Mesendoderm (in vitro differentiated cells): ENCODE results near the gene NBEAL1.
"Not testable (repeated sequence)": the region's sequence is repeated elsewhere in the genome, so short reads cannot be mapped to it uniquely, and the experiment has no call there.

ENCODE experiments used
- DNase-seq: peaks from one replicate; pipeline ENCODE4 v3.0.0; 2013
- H2AK5ac ChIP-seq: 2 replicates; pipeline ENCODE4 v1.6.1; 2013; ENCODE audit warnings: low read length, inconsistent platforms
- H2BK120ac ChIP-seq: 2 replicates; pipeline ENCODE4 v1.6.1; 2013; ENCODE audit warnings: low read depth, mild to moderate bottlenecking, low read length, moderate library complexity, mixed read lengths
- H2BK15ac ChIP-seq: replicated peaks from 2 replicates; pipeline ENCODE4 v1.6.1; 2013; ENCODE audit warnings: low read depth, mild to moderate bottlenecking, moderate library complexity
- H2BK5ac ChIP-seq: 2 replicates; pipeline ENCODE4 v1.6.1; 2013; ENCODE audit warnings: low read length, inconsistent platforms
- H3K18ac ChIP-seq: 2 replicates; pipeline ENCODE4 v1.6.1; 2013; ENCODE audit warnings: mild to moderate bottlenecking, low read length, mixed read lengths
- H3K23ac ChIP-seq: one replicate; pipeline ENCODE4 v1.6.1; 2013; ENCODE audit warnings: low read length
- H3K27ac ChIP-seq: 2 replicates; pipeline ENCODE4 v1.5.1; 2013; ENCODE audit warnings: low read depth, mild to moderate bottlenecking, inconsistent platforms, low read length, moderate library complexity
- H3K27me3 ChIP-seq: 2 replicates; pipeline ENCODE4 v1.6.1; 2013; ENCODE audit warnings: low read length, control low read depth, mild to moderate bottlenecking, inconsistent platforms; ENCODE audit not compliant: insufficient read depth, poor library complexity
- H3K36me3 ChIP-seq: 2 replicates; pipeline ENCODE4 v1.6.1; 2013; ENCODE audit warnings: low read length, inconsistent platforms; ENCODE audit not compliant: control insufficient read depth, insufficient read depth
- H3K4ac ChIP-seq: one replicate; pipeline ENCODE4 v1.6.1; 2013; ENCODE audit warnings: low read depth, mild to moderate bottlenecking, low read length, moderate library complexity
- H3K4me1 ChIP-seq: 2 replicates; pipeline ENCODE4 v1.6.1; 2013; ENCODE audit warnings: low read depth, low read length, inconsistent platforms; ENCODE audit not compliant: control insufficient read depth
- H3K4me2 ChIP-seq: 2 replicates; pipeline ENCODE4 v1.6.1; 2013; ENCODE audit warnings: low read length
- H3K4me3 ChIP-seq: 2 replicates; pipeline ENCODE4 v1.5.1; 2013; ENCODE audit warnings: mild to moderate bottlenecking, low read length
- H3K56ac ChIP-seq: one replicate; pipeline ENCODE4 v1.6.1; 2013; ENCODE audit warnings: low read length
- H3K79me1 ChIP-seq: 2 replicates; pipeline ENCODE4 v1.6.1; 2013; ENCODE audit warnings: low read length, inconsistent platforms
- H3K79me2 ChIP-seq: 2 replicates; pipeline ENCODE4 v1.6.1; 2013; ENCODE audit warnings: mild to moderate bottlenecking, low read length; ENCODE audit not compliant: control insufficient read depth, insufficient read depth
- H3K9ac ChIP-seq: 2 replicates; pipeline ENCODE4 v1.6.1; 2013; ENCODE audit warnings: low read length, inconsistent platforms
- H4K5ac ChIP-seq: one replicate; pipeline ENCODE4 v1.6.1; 2013; ENCODE audit warnings: low read length
- H4K8ac ChIP-seq: one replicate; pipeline ENCODE4 v1.6.1; 2013; ENCODE audit warnings: low read depth, mild to moderate bottlenecking, control low read depth, low read length, moderate library complexity
- WGBS: extraction: QIAGEN DNeasy Blood & Tissue Kit; methylation state at CpG from one replicate; pipeline ENCODE4 v1.1.7; 2013; ENCODE audit warnings: low lambda C conversion rate, missing lambda C conversion rate; ENCODE audit not compliant: insufficient coverage; ENCODE audit errors: extremely low coverage; 5-methylcytosine and 5-hydroxymethylcytosine counted together

The NBEAL1 gene

GRCh38 chr2:202989749-202990148 is 24.9 kb upstream of the NBEAL1 start:
- Histone ChIP-seq H3K4ac (no peak overlapping the region), H3K79me2 (no peaks in the 10 kb centered on the region), H2AK5ac (no peak overlapping the region), H2BK15ac (no peak overlapping the region), H3K36me3 (no peaks in the 10 kb centered on the region), H2BK120ac (no peak overlapping the region), H4K5ac (no peak overlapping the region), H3K27me3 (no peaks in the 10 kb centered on the region), H3K27ac (no peak overlapping the region), H3K4me3 (no peak overlapping the region), H3K9ac (no peak overlapping the region), H3K23ac (no peak overlapping the region), H3K79me1 (no peaks in the 10 kb centered on the region), H2BK5ac (no peak overlapping the region), H4K8ac (no peak overlapping the region), H3K4me2 (no peak overlapping the region), H3K56ac (no peak overlapping the region), H3K4me1 (no peaks in the 10 kb centered on the region), H3K18ac (no peak overlapping the region)
- WGBS = no CpG with 5 or more reads among the region's 1 CpG
- DNase-seq = no peak

- no peak overlapping the region for H3K4me2 ChIP-seq
- DNase-seq = no peak
- no peak overlapping the region for H4K5ac ChIP-seq
- no peaks in the 10 kb centered on the region for H3K27me3 ChIP-seq
- no peaks in the 10 kb centered on the region for H3K79me2 ChIP-seq
- WGBS = no CpG with 5 or more reads among the region's 3 CpGs
- H3K9ac ChIP-seq = no peak overlapping the region
- H3K4me3 ChIP-seq = no peak overlapping the region
- H2BK5ac ChIP-seq = no peak overlapping the region
- H4K8ac ChIP-seq = no peak overlapping the region
- H3K4ac ChIP-seq = no peak overlapping the region
- H3K4me1 ChIP-seq = no peaks in the 10 kb centered on the region
- no peak overlapping the region for H2AK5ac ChIP-seq
- no peak overlapping the region for H3K23ac ChIP-seq
- H2BK15ac ChIP-seq = no peak overlapping the region
- H3K56ac ChIP-seq = no peak overlapping the region
- H2BK120ac ChIP-seq = no peak overlapping the region
- no peaks in the 10 kb centered on the region for H3K36me3 ChIP-seq
- H3K18ac ChIP-seq = no peak overlapping the region
- H3K27ac ChIP-seq = no peak overlapping the region
- no peaks in the 10 kb centered on the region for H3K79me1 ChIP-seq
These were observed 24.2 kb upstream of the NBEAL1 start for GRCh38 chr2:202990501-202990900.

GRCh38 chr2:202997113-202997512 is 17.6 kb upstream of the NBEAL1 start:
- not testable (repeated sequence) for H3K4ac ChIP-seq, H3K56ac ChIP-seq, H3K4me2 ChIP-seq, H3K36me3 ChIP-seq, H3K27ac ChIP-seq, H2BK120ac ChIP-seq, H3K4me3 ChIP-seq, H3K79me1 ChIP-seq, H4K5ac ChIP-seq, H2AK5ac ChIP-seq, H3K79me2 ChIP-seq, DNase-seq, H3K9ac ChIP-seq, H3K27me3 ChIP-seq, H2BK15ac ChIP-seq, H3K18ac ChIP-seq, H4K8ac ChIP-seq, H2BK5ac ChIP-seq, H3K4me1 ChIP-seq, H3K23ac ChIP-seq
- no CpG with 5 or more reads among the region's 3 CpGs for WGBS

GRCh38 chr2:203002054-203002821 is 12.4 kb upstream of the NBEAL1 start:
- Histone ChIP-seq H3K4ac (no peak overlapping the region), H3K56ac (no peak overlapping the region), H2BK15ac (no peak overlapping the region), H4K8ac (no peak overlapping the region), H3K9ac (no peak overlapping the region), H4K5ac (no peak overlapping the region), H3K36me3 (no peaks in the 10 kb centered on the region), H3K27ac (no peak overlapping the region), H2BK120ac (no peak overlapping the region), H3K18ac (no peak overlapping the region), H2AK5ac (no peak overlapping the region), H3K4me3 (no peak overlapping the region), H3K79me2 (no peaks in the 10 kb centered on the region), H3K79me1 (no peaks in the 10 kb centered on the region), H3K4me2 (no peak overlapping the region), H3K4me1 (no peaks in the 10 kb centered on the region), H3K27me3 (no peaks in the 10 kb centered on the region), H3K23ac (no peak overlapping the region), H2BK5ac (no peak overlapping the region)
- no peak for DNase-seq
- no CpG with 5 or more reads among the region's 3 CpGs for WGBS

GRCh38 chr2:203003716-203004115 is 11.0 kb upstream of the NBEAL1 start:
- Histone ChIP-seq H4K8ac (no peak overlapping the region), H2BK120ac (no peak overlapping the region), H2BK15ac (no peak overlapping the region), H3K36me3 (no peaks in the 10 kb centered on the region), H4K5ac (no peak overlapping the region), H3K79me2 (no peaks in the 10 kb centered on the region), H3K4ac (no peak overlapping the region), H3K4me1 (no peaks in the 10 kb centered on the region), H3K4me2 (no peak overlapping the region), H2AK5ac (no peak overlapping the region), H3K18ac (no peak overlapping the region), H3K9ac (no peak overlapping the region), H3K56ac (no peak overlapping the region), H3K27me3 (no peaks in the 10 kb centered on the region), H3K4me3 (no peak overlapping the region), H3K79me1 (no peaks in the 10 kb centered on the region), H3K27ac (no peak overlapping the region), H2BK5ac (no peak overlapping the region), H3K23ac (no peak overlapping the region)
- DNase-seq = no peak
- WGBS = no CpG with 5 or more reads among the region's 8 CpGs

- H3K79me2 ChIP-seq = no peaks in the 10 kb centered on the region
- H3K4ac ChIP-seq = no peak overlapping the region
- WGBS = no CpG with 5 or more reads among the region's 3 CpGs
- no peak for DNase-seq
- H2BK5ac ChIP-seq = no peak overlapping the region
- H3K18ac ChIP-seq = no peak overlapping the region
- no peak overlapping the region for H3K56ac ChIP-seq
- H2BK15ac ChIP-seq = no peak overlapping the region
- H3K36me3 ChIP-seq = no peaks in the 10 kb centered on the region
- H4K8ac ChIP-seq = no peak overlapping the region
- no peak overlapping the region for H4K5ac ChIP-seq
- no peak overlapping the region for H3K23ac ChIP-seq
- H2AK5ac ChIP-seq = no peak overlapping the region
- no peak overlapping the region for H3K9ac ChIP-seq
- no peak overlapping the region for H3K4me3 ChIP-seq
- no peaks in the 10 kb centered on the region for H3K27me3 ChIP-seq
- H3K79me1 ChIP-seq = peaks cover 2% of the 10 kb centered on the region
- no peak overlapping the region for H3K27ac ChIP-seq
- H3K4me1 ChIP-seq = no peaks in the 10 kb centered on the region
- no peak overlapping the region for H3K4me2 ChIP-seq
- H2BK120ac ChIP-seq = no peak overlapping the region
These were observed 2.0 kb downstream of the NBEAL1 start for GRCh38 chr2:203016716-203017115.
